PFSK-1 (cell line): ENCODE measurements around the gene NCSTN.
A peak's percentile ranks its signal among the peaks of the same experiment; 100 is the strongest.

ENCODE experiments used
- FOXP2 ChIP-seq: optimal IDR thresholded peaks from 2 replicates; pipeline ENCODE3; 2011; ENCODE audit warnings: borderline replicate concordance, control low read depth, inconsistent platforms; ENCODE audit not compliant: insufficient read depth; ENCODE audit errors: extremely low read length, extremely low read depth
- POLR2AphosphoS5 ChIP-seq: IDR thresholded peaks from 2 replicates; pipeline ENCODE4 v1.6.1; 2012; ENCODE audit warnings: low read depth, mild to moderate bottlenecking, control low read depth, low read length, moderate library complexity
- SIN3A ChIP-seq: IDR thresholded peaks from 2 replicates; pipeline ENCODE4 v1.6.1; 2012; ENCODE audit warnings: mild to moderate bottlenecking, low read length, moderate library complexity, borderline replicate concordance; ENCODE audit not compliant: insufficient read depth
- TAF1 ChIP-seq: IDR thresholded peaks from 2 replicates; pipeline ENCODE4 v1.6.1; 2012; ENCODE audit warnings: low read length, control low read depth, borderline replicate concordance; ENCODE audit not compliant: insufficient read depth
- TF ChIP-seq, protein P1 (sequence below), 2 experiments: IDR thresholded peaks; 2 replicates each; pipeline versions ENCODE4 v1.6.1 to v1.8.0; 2011 to 2012; ENCODE audit warnings: low read depth in 2 of 2, low read length in 2 of 2, control low read depth in 1 of 2, inconsistent platforms in 1 of 2, mild to moderate bottlenecking in 1 of 2, moderate library complexity in 1 of 2; ENCODE audit not compliant: insufficient read depth in 1 of 2

The NCSTN gene

DNA sequence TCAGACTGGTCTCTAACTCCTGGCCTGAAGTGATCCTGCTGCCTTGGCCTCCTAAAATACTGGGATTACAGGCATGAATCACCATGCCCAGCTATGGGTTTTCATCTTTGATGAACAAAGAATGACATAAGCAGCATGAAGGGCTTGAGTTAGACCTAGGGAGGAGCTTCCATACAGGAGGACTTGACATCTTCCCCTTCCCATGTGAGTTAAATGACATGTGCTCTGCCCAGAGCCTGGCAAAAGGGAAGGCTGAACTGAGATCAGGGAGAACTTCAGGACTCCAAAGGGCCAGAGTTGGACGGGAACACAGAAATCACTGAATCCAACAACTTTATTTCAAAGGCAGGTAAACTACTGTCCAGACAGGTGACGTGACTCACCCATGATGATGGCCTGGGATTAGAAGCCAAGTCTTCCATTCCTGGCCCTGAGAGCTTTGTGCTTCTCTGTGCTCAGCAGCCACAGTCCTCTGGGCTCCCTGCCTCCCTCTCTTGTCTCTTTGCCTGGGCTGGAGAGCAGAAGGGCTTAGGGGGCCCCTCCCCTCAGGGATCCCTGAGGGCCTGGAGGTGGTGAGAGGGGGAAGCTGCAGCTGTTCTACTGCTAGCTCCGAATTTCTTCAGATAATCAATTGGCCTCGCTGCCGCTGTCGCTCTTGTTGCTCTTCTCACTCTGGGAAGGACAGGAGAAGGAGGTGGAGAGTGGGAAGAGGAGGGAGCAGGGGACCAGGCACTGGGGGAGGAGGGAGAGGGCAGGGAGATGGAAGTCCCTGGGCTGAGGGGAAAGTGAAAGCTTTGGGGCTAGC is 31.3 kb downstream of the NCSTN start:
- TF ChIP-seq, protein P1, sequence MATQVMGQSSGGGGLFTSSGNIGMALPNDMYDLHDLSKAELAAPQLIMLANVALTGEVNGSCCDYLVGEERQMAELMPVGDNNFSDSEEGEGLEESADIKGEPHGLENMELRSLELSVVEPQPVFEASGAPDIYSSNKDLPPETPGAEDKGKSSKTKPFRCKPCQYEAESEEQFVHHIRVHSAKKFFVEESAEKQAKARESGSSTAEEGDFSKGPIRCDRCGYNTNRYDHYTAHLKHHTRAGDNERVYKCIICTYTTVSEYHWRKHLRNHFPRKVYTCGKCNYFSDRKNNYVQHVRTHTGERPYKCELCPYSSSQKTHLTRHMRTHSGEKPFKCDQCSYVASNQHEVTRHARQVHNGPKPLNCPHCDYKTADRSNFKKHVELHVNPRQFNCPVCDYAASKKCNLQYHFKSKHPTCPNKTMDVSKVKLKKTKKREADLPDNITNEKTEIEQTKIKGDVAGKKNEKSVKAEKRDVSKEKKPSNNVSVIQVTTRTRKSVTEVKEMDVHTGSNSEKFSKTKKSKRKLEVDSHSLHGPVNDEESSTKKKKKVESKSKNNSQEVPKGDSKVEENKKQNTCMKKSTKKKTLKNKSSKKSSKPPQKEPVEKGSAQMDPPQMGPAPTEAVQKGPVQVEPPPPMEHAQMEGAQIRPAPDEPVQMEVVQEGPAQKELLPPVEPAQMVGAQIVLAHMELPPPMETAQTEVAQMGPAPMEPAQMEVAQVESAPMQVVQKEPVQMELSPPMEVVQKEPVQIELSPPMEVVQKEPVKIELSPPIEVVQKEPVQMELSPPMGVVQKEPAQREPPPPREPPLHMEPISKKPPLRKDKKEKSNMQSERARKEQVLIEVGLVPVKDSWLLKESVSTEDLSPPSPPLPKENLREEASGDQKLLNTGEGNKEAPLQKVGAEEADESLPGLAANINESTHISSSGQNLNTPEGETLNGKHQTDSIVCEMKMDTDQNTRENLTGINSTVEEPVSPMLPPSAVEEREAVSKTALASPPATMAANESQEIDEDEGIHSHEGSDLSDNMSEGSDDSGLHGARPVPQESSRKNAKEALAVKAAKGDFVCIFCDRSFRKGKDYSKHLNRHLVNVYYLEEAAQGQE (IDR thresholded peaks at IDR 0.05; ENCODE audit: insufficient read depth in 1 of 2, low read depth in 2 of 2, low read length in 2 of 2), result no peak
- no peak for TF ChIP-seq SIN3A
- no peak for TF ChIP-seq FOXP2
- no peak for TF ChIP-seq POLR2AphosphoS5
- no peak for TF ChIP-seq TAF1

DNA sequence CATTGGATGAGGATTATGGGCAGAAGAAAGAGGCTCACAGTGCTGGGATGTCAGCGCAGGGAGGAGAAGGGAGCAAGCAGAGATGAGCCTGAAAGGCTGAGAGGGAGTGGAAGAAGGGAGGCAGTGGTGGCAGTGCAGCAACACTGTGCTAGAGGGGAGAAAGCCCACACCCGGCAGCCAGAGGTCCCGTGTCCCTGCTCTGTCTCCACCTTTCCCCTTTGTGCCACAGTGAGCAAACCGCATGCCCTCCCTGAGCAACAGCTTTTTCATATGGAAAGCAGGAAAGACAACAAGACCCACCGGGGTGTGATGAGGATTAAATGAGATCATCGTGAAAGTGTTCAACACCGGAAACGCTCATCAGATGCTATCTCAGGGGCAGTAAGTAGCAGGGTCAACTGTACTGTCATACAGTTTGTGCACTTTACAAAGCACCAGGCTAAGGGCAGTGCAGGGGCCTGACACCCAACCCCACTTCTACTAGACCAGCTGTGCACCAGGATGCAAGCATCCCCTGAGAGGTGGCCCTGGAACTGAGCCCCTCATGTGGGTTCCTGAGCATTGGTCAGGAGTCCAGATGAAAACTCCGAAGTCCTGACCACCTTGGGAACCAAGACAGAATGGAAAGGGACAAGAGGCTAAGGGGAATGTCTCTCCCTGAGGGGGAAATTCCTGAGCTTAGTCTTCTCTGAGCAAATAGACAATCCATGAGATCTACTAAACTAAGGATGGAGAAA is 32.8 kb downstream of the NCSTN start:
- TF ChIP-seq, protein P1 (IDR thresholded peaks at IDR 0.05; ENCODE audit: insufficient read depth in 1 of 2, low read depth in 2 of 2, low read length in 2 of 2), result peak in 1 of 2 experiments; percentile 44; a peak in 1 of 4 replicates
- TF ChIP-seq POLR2AphosphoS5 (no peak), SIN3A (peak; percentile 34; the same call in 1 of the 2 replicates), FOXP2 (peak; percentile 56)

- TF ChIP-seq SIN3A, result no peak
- no peak for TF ChIP-seq POLR2AphosphoS5
- TF ChIP-seq, protein P1 (IDR thresholded peaks at IDR 0.05; ENCODE audit: insufficient read depth in 1 of 2, low read depth in 2 of 2, low read length in 2 of 2), result no peak
- TF ChIP-seq FOXP2, result no peak
- TF ChIP-seq TAF1, result no peak
These were observed 33.4 kb downstream of the NCSTN start for GRCh38 chr1:160376525-160377131.

- TF ChIP-seq POLR2AphosphoS5, result no peak
- TF ChIP-seq FOXP2, result no peak
- TF ChIP-seq TAF1, result no peak
- no peak for TF ChIP-seq SIN3A
- TF ChIP-seq, protein P1 (IDR thresholded peaks at IDR 0.05; ENCODE audit: insufficient read depth in 1 of 2, low read depth in 2 of 2, low read length in 2 of 2), result no peak
These were observed 34.5 kb downstream of the NCSTN start for GRCh38 chr1:160377585-160378206.
